ENCODE data around the gene ADGRB3. TPM values are rescaled to one million over a fixed set of nuclear protein-coding genes. Genes with fewer than 3 reads are reported as not detected.
A peak's percentile ranks its signal among the peaks of the same experiment; 100 is the strongest.
"Not testable (repeated sequence)": the region's sequence is repeated elsewhere in the genome, so short reads cannot be mapped to it uniquely, and the experiment has no call there.

Gene ADGRB3
- total and polyA plus RNA-seq, 2 experiments from 2014 or later, result 1.2 to 1.4 TPM

DNA sequence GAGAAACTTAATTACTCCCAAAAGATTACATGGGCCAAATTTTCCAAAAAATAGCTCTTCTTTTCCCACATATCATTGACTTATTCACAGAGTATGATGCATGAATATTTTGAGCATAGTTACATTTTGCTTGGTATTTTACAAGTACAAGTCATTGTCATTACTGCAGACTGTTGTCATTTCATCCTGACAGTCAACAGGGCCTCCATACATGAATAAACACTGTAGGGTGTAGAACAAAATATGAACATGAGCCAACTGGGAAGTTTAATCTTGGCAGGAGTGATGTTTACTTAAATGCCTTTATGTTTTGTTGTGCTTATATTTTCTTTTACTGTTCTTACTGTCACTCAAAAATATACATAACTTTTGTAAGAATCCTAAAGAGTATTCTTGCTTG lies 340.7 kb downstream of the ADGRB3 start:
- DNase-seq (ENCODE audit: low read depth in 1 of 2, low spot score in 1 of 2), result no peak
- no peaks in the 10 kb centered on the region for H3K4me1 ChIP-seq (ENCODE audit: low read depth)
- H3K4me3 ChIP-seq, result no peak overlapping the region
- H3K27me3 ChIP-seq, result no peaks in the 10 kb centered on the region
- TF ChIP-seq CTCF (IDR thresholded peaks at IDR 0.05; ENCODE audit: low read depth, low read length), result no peak
- no peaks in the 10 kb centered on the region for H3K36me3 ChIP-seq
- H3K27ac ChIP-seq, result no peak overlapping the region
- H3K9me3 ChIP-seq (ENCODE audit: low read depth), result no peaks in the 10 kb centered on the region

- no peaks in the 10 kb centered on the region for H3K9me3 ChIP-seq (ENCODE audit: low read depth)
- no peak overlapping the region for H3K27ac ChIP-seq
- H3K4me3 ChIP-seq, result no peak overlapping the region
- peak; percentile 20 for TF ChIP-seq CTCF (IDR thresholded peaks at IDR 0.05; ENCODE audit: low read depth, low read length)
- no peaks in the 10 kb centered on the region for H3K36me3 ChIP-seq
- DNase-seq (ENCODE audit: low read depth in 1 of 2, low spot score in 1 of 2), result no peak
- H3K4me1 ChIP-seq (ENCODE audit: low read depth), result no peaks in the 10 kb centered on the region
- H3K27me3 ChIP-seq, result no peaks in the 10 kb centered on the region
Measured at GRCh38 chr6:68976260-68976659, 341.2 kb downstream of the ADGRB3 start.

- no peak for TF ChIP-seq CTCF (IDR thresholded peaks at IDR 0.05; ENCODE audit: low read depth, low read length)
- Histone ChIP-seq H3K27ac (no peak overlapping the region), H3K4me3 (no peak overlapping the region), H3K4me1 (ENCODE audit: low read depth) (no peaks in the 10 kb centered on the region), H3K36me3 (no peaks in the 10 kb centered on the region), H3K9me3 (ENCODE audit: low read depth) (no peaks in the 10 kb centered on the region), H3K27me3 (no peaks in the 10 kb centered on the region)
- DNase-seq (ENCODE audit: low read depth in 1 of 2, low spot score in 1 of 2), result no peak
Measured at GRCh38 chr6:68978411-68978810, 343.3 kb downstream of the ADGRB3 start.

DNA sequence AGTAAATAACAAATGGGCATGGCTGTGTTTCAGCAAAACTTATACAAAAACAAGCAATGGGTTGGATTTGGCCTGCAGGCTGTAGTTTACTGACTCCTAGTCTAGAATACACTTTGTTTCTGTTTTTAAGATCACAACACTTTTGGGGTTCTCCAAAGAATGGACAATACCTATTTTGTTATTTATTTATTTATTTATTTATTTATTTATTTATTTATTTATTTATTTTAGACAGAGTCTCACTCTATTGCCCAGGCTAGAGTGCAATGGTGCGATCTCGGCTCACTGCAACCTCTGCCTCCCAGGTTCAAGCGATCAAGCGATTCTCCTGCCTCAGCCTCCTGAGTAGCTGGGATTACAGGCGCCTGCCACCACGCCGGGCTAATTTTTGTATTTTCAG lies 346.6 kb downstream of the ADGRB3 start:
- not testable (repeated sequence) for H3K36me3 ChIP-seq; H3K27ac ChIP-seq; H3K4me1 ChIP-seq (ENCODE audit: low read depth); H3K27me3 ChIP-seq; DNase-seq (ENCODE audit: low read depth in 1 of 2, low spot score in 1 of 2); H3K4me3 ChIP-seq; H3K9me3 ChIP-seq (ENCODE audit: low read depth)

DNA sequence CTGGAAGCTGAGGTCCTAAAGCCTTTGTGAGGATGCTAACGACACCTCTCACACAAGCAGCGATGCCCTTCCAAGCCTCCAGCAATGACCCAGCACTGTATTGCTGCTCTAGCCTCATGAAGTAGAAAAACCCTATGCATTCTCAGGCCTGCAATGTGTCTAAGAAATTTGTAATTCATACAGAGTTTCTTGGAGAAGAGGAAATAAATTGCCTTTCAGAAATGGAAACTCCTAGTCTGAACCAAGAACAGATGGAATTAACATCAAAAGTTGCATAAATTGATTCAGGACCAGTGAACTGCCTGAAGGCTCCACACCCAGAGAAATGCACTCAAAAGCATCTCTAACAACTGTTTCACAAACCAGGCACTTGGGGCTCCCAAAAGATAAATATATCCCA lies 353.6 kb downstream of the ADGRB3 start:
- no peak for TF ChIP-seq CTCF (IDR thresholded peaks at IDR 0.05; ENCODE audit: low read depth, low read length)
- no peak overlapping the region for H3K4me3 ChIP-seq
- H3K27ac ChIP-seq, result no peak overlapping the region
- no peaks in the 10 kb centered on the region for H3K27me3 ChIP-seq
- no peak for DNase-seq (ENCODE audit: low read depth in 1 of 2, low spot score in 1 of 2)
- H3K4me1 ChIP-seq (ENCODE audit: low read depth), result peaks cover 5% of the 10 kb centered on the region
- H3K9me3 ChIP-seq (ENCODE audit: low read depth), result no peaks in the 10 kb centered on the region
- no peaks in the 10 kb centered on the region for H3K36me3 ChIP-seq

- Histone ChIP-seq H3K9me3 (ENCODE audit: low read depth) (no peaks in the 10 kb centered on the region), H3K4me3 (no peak overlapping the region), H3K27ac (no peak overlapping the region), H3K4me1 (ENCODE audit: low read depth) (peaks cover 5% of the 10 kb centered on the region), H3K36me3 (no peaks in the 10 kb centered on the region), H3K27me3 (no peaks in the 10 kb centered on the region)
- no peak for DNase-seq (ENCODE audit: low read depth in 1 of 2, low spot score in 1 of 2)
- TF ChIP-seq CTCF (IDR thresholded peaks at IDR 0.05; ENCODE audit: low read depth, low read length), result no peak
Measured at GRCh38 chr6:68990317-68990716, 355.2 kb downstream of the ADGRB3 start.
